Measurements from ENCODE around the gene ZNF691.

- TF ChIP-seq ZNF768 (tag by site-specific recombination; IDR thresholded peaks at IDR 0.05) (no peak), PRDM1 (tag by site-specific recombination; IDR thresholded peaks at IDR 0.05) (no peak), ZNF580 (tag by site-specific recombination; IDR thresholded peaks at IDR 0.05) (no peak), ATF2 (tag by site-specific recombination; IDR thresholded peaks at IDR 0.05; ENCODE audit: low read depth) (no peak), ZNF621 (tag by site-specific recombination; IDR thresholded peaks at IDR 0.05) (no peak), CTCF (tag by site-specific recombination; IDR thresholded peaks at IDR 0.05) (no peak), ZNF18 (tag by site-specific recombination; IDR thresholded peaks at IDR 0.05) (no peak), ZBTB11 (tag by site-specific recombination; conservative IDR thresholded peaks at IDR 0.05; ENCODE audit: low read depth) (no peak), BCL11A (tag by site-specific recombination; IDR thresholded peaks at IDR 0.05; ENCODE audit: low read depth) (no peak), TRIM28 (IDR thresholded peaks at IDR 0.05; ENCODE audit: borderline replicate concordance, low read length) (no peak), SETDB1 (IDR thresholded peaks at IDR 0.05; ENCODE audit: insufficient read length, low read length) (no peak), ZNF843 (tag by site-specific recombination; IDR thresholded peaks at IDR 0.05) (no peak), ZNF701 (tag by site-specific recombination; IDR thresholded peaks at IDR 0.05) (no peak), ZNF274 (IDR thresholded peaks at IDR 0.05; ENCODE audit: low read length) (no peak), ZNF274 (tag by site-specific recombination; IDR thresholded peaks at IDR 0.05; ENCODE audit: borderline replicate concordance) (no peak)
Measured at GRCh38 chr1:42830631-42831030, 15.8 kb upstream of the ZNF691 start.
